ENCODE data around the gene AK1.

The AK1 gene

DNA sequence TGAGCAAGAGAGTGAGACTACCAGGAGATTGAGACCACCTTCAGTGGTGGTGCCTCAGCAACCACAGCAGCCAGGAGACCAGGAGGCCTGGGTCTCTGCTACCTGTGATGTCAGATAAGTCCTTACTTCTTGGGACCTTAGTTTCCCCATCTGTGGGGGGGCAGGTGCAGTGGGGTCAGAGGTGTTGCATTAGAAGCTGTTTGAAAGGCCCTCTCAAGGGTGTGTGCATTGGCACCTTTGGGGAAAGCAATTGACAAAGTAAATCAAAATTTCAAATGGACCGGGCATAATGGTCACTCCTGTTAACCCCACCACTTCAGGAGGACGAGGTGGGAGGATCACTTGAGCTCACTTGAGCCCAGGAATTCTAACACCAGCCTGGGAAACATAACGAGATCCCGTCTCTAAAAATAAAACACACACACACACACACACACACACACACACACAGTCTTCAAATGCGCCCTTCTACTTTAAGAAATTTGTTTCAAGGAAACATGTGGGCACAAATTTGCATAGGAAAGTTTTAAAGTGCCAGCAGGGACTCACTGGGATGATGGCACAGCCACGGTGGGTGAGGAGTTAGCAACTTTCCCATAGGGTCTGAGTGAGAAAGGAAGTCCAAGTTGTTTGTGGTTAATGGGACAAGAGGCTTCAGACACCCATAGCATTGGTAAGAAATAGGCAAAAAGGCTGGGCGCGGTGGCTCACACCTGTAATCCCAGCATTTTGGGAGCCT, 1.3 kb upstream of the AK1 start:
- TF ChIP-seq CTCF (IDR thresholded peaks at IDR 0.05): no peak

GRCh38 chr9:127878001-127878651, 651 bp upstream of the AK1 start:
- TF ChIP-seq CTCF (IDR thresholded peaks at IDR 0.05): no peak

GRCh38 chr9:127876764-127877562, 512 bp downstream of the AK1 start:
- TF ChIP-seq CTCF (IDR thresholded peaks at IDR 0.05): no peak

GRCh38 chr9:127876026-127876763, 1.3 kb downstream of the AK1 start:
- TF ChIP-seq CTCF (IDR thresholded peaks at IDR 0.05): no peak

GRCh38 chr9:127875306-127875966, 2.0 kb downstream of the AK1 start:
- no peak for TF ChIP-seq CTCF (IDR thresholded peaks at IDR 0.05)

DNA sequence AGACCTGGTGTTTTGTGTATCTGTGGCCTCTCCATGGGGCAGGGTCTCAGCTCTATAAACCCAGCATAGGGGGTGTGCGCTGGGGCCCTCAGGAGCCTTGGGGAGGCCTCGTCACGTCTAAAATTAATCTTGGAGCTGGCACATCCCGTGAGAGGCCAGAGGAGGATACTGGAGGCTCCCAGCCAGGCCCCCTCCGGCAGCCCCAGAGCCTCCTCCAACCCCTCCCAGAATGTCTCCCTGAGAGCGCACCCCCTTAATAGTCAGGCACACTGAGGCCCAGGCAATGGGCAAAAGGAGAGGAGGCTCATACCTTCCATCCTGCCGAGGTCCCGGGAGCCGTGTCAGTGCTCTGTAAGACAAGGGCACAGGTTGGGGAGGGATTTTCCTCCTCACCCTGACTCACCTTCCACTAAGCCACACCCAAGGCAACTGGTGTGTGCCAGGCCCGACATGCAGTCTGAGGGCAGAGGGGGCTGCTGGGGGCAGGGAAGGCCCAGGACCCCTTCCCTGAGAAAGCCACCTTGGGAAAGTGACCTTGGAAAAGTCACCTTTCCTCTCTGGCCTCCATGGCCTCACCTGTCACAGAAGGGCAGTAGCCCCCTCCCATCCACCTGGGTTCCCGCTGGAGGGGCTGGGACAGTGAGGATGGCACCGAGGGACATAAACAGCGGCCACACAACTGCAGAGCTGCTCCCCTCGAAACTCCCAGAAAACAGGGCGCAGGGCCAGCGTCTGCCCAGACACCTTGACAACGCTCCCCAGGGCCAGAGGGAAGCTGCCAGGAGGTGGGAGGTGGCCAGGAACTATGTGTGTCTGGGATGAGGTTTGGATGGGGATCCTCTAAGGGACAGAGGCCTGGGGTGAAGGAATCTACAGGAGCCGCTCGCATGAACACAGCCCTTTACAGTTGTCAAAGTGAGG, 2.9 kb downstream of the AK1 start:
- no peak for TF ChIP-seq CTCF (IDR thresholded peaks at IDR 0.05)

Data from LNCAP (cell line).